NCI-H1694 treated with DMSO at 0.1 percent for 48 hours (cell line): ENCODE measurements around the gene DDIT3.

Experiments used
- DNase-seq: peaks from one replicate; lab custom pipeline; 2025; lab: John Stamatoyannopoulos, UW

The DDIT3 gene

DNA sequence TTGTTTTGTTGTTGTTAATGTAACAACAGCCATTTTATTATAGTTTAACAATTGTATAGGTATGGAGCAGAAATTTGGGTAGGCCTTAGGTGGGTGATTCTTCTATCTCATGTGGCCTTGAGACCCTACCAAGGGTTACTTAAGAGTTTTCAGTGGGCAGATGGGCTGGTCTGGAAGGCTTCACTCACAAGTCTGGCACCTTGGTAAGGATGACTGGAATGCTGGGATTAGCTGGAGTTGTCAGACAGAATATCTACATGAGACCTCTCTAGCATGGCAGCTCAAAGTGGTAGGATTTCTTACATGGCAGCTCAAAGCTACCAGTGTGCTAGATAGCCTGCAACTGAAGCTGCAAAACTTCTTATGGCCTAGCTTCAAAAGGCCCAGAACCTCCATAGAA lies 34.6 kb downstream of the DDIT3 start:
- DNase-seq: no peak

GRCh38 chr12:57483466-57483865 lies 36.8 kb downstream of the DDIT3 start:
- DNase-seq: no peak

- no peak for DNase-seq
Measured at GRCh38 chr12:57481671-57482070, 38.6 kb downstream of the DDIT3 start.

DNA sequence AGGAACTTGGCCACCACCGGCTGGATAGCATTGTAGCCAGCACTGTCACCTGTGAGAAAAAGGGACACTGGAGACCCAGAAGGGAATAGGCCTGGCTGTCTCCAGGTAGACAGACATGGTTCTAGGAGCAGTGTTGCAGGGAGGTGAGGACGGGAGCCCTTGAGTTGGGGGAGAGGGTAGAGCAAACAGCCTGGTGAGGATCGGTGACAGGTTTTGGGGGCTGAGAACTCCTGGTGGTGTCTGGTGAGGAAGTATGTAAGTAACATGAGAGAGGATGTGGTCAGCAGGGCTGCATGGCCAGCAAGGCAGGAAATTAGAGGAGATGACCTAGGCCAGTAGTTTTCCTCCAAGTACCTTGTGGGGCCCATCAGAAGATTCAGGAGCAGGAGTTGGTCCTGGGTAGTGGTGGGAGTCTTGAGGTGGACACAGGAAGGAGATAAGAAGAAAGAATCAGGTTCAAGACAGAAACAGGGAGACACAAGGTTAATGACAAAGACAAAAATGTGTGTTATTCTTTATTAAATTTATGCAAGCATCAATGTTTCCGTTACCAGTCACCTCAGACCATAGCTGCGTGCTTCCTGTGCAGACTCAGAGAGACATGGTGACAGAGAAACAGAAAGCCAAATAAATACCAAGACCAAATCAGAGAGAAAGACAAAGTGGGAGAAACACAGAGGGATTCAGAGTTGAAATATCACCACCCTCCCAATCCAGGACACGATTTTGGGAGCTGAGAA lies 40.8 kb downstream of the DDIT3 start, which contains the start of gene ARHGAP9:
Gene ARHGAP9, minus strand, starts transcription at position 491 of the 740 bp plus-strand sequence. Its CDS starts 460 bp downstream, at position 31.
- no peak for DNase-seq

GRCh38 chr12:57479043-57479375 lies 41.3 kb downstream of the DDIT3 start:
- no peak for DNase-seq

- DNase-seq: no peak
Measured at GRCh38 chr12:57477710-57478681, 42.3 kb downstream of the DDIT3 start.

DNA sequence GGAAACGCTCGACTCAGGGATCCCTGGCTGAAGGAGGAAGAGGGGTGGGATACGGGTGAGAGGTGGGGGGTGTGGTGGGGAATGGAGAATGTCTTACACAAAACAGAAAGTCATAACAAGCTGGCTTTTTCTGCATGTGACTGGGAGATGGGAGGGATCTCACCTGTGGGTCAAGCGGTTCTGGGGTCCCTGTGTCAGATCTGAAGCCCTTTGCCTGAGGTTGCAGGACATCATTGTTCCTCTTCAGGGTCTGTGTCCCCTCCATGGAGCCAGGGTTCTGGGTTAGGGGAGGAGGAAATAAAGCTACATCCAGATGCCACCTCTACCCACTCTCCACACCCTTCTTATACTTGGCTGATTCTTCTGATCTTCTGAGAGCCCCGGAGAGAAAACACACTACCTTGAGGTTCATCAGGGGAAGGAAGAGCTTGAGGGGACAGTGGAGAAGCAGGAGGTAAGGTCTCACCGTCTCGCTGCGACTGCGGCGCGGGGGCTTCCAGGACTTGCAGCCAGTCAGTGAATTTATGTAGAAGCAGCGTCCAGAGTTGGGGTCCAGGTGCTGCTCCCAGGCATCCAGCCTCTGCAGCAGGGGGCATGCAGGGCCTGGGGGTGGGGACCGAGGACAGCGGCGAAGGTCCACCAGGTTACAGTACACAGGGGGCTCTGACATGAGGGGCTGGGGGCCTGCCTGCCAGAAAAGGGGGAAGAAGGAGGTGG lies 43.2 kb downstream of the DDIT3 start:
- DNase-seq: no peak

DNA sequence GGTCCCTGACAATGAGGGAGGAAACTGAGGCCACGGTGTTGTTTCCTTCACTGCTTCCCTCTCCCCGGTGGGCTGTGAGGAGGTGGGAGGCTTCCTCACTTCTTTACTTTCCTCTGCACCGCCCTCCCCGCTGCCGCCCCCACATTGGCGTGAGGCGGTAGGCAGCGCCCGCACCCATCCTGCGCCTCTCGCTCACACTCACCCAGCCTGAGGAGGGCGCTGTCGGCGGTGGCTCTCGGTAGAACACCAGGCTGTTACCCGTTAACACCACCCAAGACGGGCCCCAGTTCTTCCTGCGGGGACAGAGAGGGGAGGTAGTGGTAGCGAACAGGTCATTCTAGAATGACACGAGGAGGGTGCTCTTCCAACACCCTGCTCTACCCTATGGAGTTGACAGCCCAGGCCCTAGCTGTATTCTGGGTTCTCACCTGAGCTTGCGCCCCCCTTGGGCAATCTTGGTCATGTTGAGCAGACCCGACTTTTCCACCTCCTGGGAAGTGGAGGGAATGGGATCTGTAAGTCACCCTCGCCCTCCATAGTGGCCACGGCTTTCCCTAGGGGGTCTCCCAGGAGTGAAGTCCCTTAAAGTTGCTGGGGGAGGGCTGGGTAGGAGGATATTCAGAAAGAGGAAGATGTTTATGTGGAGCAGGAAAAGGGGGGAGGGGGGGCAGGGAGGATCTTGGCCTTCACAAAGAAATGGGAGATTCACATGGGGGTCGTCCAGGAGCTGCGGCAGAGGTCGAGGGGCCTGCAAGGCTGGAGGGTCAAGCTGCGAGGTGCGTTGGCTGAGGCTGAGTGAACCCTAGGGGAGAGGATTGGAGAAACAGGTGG lies 43.9 kb downstream of the DDIT3 start:
- DNase-seq: no peak

DNA sequence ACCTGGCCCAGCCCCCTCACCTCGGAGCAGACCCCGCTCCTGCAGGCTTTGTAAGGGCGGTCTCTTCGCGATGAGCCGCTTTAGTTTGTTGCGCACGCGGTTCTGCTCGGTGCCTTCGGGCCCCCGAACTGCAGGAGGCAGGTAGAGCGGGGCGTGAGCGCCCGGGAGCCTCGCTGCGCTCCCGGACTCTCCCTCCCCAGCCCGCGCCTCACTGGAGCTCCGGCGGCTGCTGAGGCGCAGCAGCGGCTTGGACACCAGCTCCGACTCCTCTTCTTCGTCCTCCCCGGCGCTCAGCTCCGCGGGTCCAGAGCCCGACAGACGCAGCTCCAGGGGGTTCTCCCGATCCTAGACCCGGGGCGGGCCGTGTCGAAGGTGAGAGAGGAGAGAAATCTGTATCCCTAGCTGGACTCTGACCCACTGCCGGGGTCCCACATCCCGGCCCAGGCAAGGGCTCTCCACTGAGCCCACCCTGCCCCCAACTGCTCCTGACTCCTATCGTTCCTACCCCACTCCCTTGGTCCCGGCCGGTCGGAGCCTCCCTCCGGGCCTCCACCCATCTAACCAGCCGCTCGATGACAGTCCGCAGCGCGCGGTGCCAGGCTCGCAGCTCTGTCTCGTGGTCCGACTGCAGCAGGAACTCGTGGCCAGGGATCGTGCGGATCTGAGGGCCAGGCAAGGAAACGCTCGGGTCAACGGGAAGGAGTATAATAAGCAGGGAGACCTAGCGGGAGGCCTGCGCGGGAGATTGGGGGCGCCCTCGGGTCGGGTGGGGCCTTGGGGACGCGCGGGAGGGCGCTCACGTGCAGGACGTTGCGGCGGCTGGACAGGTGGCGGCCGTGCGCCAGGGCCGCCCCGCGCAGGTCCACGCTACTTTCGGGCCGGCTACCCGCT lies 44.8 kb downstream of the DDIT3 start:
- no peak for DNase-seq

DNA sequence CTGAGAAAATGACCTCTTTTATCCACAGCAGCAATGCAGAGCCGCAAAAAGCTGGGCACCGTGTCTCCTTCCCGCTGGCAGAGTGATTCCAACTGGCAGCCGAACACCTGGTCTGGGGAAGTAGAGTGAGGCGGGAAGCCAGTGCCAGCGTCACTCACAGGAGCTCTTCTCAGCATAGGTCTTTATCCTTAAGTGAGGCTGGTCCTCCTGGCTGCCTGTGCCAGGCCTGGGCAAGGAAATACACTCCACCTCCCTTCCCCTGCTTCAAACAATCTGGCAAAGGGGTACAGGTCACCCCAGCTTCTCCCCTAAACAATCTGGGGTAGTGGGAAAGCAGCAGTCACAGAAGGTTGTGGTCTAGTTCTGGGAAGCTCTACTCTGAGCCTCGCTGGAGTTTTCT lies 45.5 kb downstream of the DDIT3 start:
- DNase-seq: no peak

DNA sequence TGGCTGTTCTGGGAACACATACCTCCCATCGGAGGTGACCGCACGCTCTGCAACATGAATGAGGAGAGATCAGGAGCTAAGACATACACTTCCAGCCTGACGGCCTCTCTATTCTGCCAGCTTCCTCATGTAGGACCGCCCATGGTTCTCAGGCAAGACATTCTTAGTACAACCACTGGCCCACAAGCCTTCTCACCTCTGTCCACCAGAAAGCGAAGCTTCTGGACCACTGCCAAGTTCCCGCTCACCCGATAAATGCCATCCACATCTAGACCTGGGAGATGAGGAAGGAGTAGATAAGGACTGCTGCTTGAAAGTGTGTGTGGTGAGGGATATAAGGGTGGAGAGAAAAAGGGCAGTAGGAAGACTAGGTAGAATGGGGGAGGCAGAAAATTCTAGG lies 45.9 kb downstream of the DDIT3 start:
- no peak for DNase-seq

DNA sequence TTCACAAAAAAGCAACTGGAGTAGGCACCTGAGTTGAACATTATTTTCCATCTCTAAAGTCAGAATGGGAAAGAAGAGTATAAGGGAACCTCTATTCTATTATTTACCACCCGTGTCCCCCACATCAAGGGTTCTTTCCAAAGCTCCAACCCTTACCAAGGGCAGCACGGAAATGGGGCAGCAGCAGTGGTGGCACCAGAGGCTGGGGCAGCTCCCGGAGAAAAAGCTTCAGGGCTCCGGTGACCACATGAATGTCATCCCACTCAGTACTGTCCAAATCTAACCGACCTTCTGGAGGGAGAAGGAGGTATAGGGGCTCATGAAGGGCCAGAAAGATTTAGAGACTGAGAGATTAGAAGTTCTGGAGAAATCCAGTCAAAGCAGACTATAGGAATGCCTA lies 46.4 kb downstream of the DDIT3 start:
- no peak for DNase-seq

DNA sequence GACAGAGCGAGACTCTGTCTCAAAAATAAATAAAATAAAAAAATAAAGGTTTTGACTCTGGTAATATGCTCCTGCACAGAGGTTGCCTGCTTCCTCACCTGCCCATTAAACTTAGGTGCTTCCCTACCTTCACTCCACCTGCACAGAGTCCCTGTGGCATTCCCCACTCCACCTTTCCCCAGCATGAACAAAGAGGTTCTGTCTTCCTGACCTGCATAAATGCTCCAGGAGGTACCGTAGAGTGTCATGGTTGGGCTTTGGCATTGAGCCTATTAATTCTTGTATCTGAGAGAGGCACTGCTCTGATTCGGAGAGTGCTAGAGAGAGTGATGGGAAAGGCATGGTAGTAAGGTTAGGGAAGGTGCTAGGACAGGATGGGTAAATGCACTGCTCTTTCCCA lies 46.9 kb downstream of the DDIT3 start:
- DNase-seq: no peak

GRCh38 chr12:57472391-57472790 lies 47.9 kb downstream of the DDIT3 start:
- no peak for DNase-seq

GRCh38 chr12:57471661-57472060 lies 48.7 kb downstream of the DDIT3 start:
- no peak for DNase-seq

GRCh38 chr12:57470970-57471656 lies 49.2 kb downstream of the DDIT3 start:
- no peak for DNase-seq

GRCh38 chr12:57470286-57470969 lies 49.9 kb downstream of the DDIT3 start:
- DNase-seq: no peak

DNA sequence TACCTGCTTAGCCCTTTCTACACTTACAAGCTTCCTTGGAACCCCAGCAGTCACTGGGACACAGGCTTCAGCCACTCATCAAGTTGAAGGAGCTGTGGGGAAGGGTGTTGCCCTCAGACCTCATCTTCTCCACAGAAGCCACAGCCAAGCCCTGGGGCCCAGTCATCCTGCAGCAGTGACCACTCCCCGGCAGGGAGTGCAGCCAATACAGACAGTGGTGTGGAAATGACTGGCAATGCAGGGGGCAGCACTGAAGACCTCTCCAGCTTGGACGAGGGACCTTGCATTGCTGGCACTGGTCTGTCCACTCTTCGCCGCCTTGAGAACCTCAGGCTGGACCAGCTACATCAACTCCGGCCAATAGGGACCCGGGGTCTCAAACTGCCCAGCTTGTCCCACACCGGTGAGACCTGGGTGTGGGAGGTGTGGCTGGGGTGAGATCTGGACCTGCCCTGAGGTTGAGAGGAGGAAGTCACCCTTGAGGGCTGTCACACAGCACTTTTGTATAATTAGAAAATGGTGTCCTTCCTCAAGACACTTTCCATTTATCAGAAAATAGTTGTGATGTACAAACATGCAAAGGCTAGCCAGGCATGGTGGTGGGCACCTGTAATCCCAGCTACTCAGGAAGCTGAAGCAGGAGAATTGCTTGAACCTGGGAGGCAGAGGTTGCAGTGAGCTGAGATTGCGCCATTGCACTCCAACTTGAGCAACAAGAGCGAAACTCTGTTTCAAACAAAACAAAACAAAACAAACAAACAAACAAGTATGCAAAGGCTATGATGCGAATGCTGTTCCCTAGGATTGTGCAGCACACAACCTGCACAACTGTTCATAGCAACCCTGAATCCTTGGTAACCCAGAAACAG lies 50.8 kb downstream of the DDIT3 start:
- DNase-seq: no peak
